Measurements from ENCODE around the gene WDR7.
"Not testable (repeated sequence)": the region's sequence is repeated elsewhere in the genome, so short reads cannot be mapped to it uniquely, and the experiment has no call there.

The WDR7 gene

DNA sequence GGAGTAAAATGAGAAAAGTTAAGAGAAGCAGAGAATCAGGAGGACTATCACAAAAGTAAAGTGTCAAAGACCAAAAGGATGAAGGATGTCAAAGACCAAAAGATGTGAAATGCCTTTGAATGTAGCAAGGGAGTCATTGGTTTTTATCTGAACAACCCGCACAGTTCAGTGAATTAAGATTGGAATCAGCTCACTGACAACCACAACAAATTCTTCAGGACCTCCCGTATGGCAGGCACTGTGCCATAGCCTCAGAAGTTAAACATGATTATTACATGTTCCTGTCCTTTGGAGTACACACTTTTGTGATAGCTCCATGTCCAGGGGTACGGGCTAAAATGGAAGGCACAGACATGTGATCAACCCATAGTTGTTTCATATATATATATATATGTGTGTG, 7.8 kb upstream of the WDR7 start:
- H3K4me3 Mint-ChIP-seq, result no peak overlapping the region
- H3K4me1 Mint-ChIP-seq (ENCODE audit: low read depth), result peaks cover 24% of the 10 kb centered on the region
- intact Hi-C loops (cut with micrococcal nuclease), result no loop called here
- H3K36me3 Mint-ChIP-seq (ENCODE audit: low read depth), result peaks cover 12% of the 10 kb centered on the region
- no peaks in the 10 kb centered on the region for H3K27me3 Mint-ChIP-seq
- no peak overlapping the region for H3K27ac Mint-ChIP-seq
- peaks cover 9% of the 10 kb centered on the region for H3K9me3 Mint-ChIP-seq

DNA sequence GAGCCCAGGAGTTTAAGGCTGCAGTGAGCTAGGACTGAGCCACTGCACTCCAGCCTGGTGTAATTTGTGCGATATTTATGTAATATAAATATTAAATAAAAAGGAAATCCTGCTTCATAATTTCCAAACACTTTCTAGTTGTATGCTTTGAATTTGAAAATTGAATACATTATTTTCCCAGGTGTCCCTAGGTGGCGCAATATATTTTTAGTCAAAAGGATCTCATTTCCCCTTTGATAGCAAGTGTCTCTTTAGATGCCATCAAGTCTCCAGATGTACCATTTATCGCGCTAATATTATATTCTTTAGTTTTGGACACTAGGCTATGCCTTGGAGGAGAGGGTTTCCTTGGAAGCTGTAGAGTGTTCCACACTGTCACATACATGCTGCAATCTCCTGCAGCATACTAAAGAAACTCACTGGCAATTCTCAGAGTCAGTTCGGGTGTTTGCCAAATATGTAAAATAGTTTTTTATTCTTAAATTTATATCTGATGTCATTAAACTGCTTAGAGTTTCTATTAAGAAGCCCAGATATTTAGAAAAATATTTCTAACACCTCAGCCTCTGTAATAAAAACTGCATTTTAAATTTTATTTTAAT, 5.6 kb upstream of the WDR7 start:
- Mint-ChIP-seq H3K9me3 (peaks cover under 1% of the 10 kb centered on the region), H3K36me3 (ENCODE audit: low read depth) (no peaks in the 10 kb centered on the region), H3K27me3 (no peaks in the 10 kb centered on the region), H3K4me3 (no peak overlapping the region), H3K4me1 (ENCODE audit: low read depth) (peaks cover 23% of the 10 kb centered on the region), H3K27ac (no peak overlapping the region)
- intact Hi-C loops (cut with micrococcal nuclease), result no loop called here

DNA sequence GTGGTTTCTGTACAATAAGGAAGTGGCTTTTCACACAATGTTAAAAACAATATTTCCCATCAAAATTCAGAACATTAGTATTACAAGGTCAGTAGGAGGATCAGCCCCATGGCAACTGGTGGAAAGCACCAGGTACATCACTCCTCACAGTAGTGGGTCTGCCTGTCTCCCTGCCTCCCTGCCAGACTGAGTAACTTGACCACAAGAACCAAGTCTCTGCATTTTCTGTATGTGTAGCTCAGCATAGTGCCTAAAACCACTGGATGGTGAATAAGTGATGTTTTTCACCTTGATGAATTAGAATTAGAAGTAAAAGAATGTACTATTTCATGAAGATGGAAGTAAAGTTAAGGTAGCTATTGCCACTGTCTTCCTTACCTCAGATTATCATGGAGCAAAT, 4.1 kb upstream of the WDR7 start:
- no peak overlapping the region for H3K27ac Mint-ChIP-seq
- intact Hi-C loops (cut with micrococcal nuclease), result no loop called here
- peaks cover 29% of the 10 kb centered on the region for H3K4me1 Mint-ChIP-seq (ENCODE audit: low read depth)
- no peaks in the 10 kb centered on the region for H3K27me3 Mint-ChIP-seq
- H3K36me3 Mint-ChIP-seq (ENCODE audit: low read depth), result peaks cover 7% of the 10 kb centered on the region
- no peak overlapping the region for H3K4me3 Mint-ChIP-seq
- H3K9me3 Mint-ChIP-seq, result peaks cover 7% of the 10 kb centered on the region

DNA sequence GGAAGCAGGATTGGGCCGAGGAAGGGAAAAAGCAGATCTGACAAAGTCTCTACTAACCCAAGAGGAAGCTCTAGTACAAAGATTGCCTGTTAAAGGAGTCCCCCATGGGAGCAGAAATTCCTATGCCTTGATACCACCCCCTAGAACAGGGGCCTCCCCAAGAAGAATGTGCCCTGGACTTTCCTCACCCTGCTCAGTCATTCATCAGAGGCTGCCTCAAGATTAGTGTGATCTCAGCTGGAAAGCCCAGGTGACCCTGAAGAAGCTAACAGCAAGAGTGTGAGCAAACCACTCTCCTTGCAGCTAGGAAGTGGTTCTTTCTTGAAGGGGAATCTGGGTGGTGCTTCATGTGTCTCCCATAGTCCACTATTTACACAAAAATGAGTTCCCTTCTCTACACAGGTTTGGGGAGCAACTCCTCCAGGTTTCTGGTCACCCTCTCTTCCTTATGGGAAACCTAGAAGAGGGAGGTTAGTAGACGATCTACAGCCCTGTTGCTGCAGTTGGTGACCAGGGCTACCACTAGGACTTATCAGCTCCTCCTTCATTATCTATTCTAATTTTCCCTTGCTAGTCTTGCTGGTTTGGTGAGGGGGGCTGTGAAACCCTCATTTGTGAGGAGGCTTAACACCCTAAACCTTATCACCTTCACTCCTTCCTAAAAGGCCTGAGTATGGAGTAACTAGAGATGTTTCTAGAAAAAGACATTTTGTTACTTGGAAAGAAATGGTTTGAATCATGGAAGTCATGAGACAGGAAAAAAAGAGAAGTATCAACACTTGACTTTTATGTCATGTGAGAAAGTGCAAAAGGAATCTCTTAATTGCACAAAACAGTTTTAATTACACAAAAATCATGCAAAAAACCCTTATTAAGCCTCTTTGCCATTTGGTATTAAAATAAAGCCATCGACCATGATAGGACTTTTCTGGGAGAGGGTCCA, 2.9 kb upstream of the WDR7 start:
- Mint-ChIP-seq H3K36me3 (ENCODE audit: low read depth) (peaks cover 7% of the 10 kb centered on the region), H3K27me3 (no peaks in the 10 kb centered on the region), H3K27ac (peak overlapping the region; percentile 83), H3K9me3 (peaks cover 7% of the 10 kb centered on the region), H3K4me3 (no peak overlapping the region), H3K4me1 (ENCODE audit: low read depth) (peaks cover 35% of the 10 kb centered on the region)
- intact Hi-C loops (cut with micrococcal nuclease), result no loop called here

DNA sequence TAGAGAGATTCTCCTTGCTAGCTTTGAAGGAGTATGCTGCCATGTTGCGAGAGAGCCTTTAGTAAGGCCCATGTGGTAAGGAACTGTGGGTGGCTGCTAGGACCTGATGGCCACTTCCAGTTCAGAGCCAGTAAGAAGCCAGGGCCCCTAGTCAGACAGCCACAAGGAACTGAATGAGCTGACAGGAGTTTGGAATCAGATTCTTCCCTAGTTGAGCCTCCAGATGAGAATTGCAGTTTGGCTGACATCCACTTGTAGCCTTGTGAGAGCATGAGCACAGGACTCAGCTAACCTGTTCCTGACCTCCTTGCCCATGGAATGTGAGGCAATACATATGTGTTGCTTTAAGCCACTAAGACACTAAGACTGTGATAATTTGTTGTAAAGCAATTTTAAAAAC, 1.2 kb upstream of the WDR7 start:
- Mint-ChIP-seq H3K36me3 (ENCODE audit: low read depth) (peaks cover 7% of the 10 kb centered on the region), H3K27ac (peak overlapping the region; percentile 85), H3K4me1 (ENCODE audit: low read depth) (peaks cover 52% of the 10 kb centered on the region), H3K4me3 (no peak overlapping the region), H3K9me3 (peaks cover 7% of the 10 kb centered on the region), H3K27me3 (no peaks in the 10 kb centered on the region)
- intact Hi-C loops (cut with micrococcal nuclease), result no loop called here

DNA sequence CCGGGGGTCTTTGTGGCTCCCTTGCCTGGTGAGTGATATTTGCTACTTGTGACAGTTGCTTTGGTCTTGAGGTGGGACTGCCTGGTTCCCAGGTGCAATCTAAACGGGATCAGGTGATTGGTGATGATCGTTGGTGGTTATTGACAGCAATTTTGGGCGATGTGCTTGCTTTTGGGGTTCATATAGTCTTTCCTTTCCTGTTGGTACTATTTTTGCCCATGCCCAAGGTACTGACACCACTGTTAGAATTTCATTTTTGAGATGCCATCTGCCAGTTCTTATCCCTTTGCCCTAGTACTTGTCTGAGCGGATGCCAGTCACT, 573 bp downstream of the WDR7 start:
- H3K4me1 Mint-ChIP-seq (ENCODE audit: low read depth), result peaks cover 64% of the 10 kb centered on the region
- peak overlapping the region; percentile 88 for H3K4me3 Mint-ChIP-seq
- intact Hi-C loops (cut with micrococcal nuclease), result loop anchor here (1.0 to 2.0 kb wide), 2 partner anchors 13 to 183 kb away; partner anchors contain the start of gene TXNL1
- peak overlapping the region; percentile 85 for H3K27ac Mint-ChIP-seq
- H3K36me3 Mint-ChIP-seq (ENCODE audit: low read depth), result peaks cover 7% of the 10 kb centered on the region
- H3K9me3 Mint-ChIP-seq, result peaks cover 7% of the 10 kb centered on the region
- no peaks in the 10 kb centered on the region for H3K27me3 Mint-ChIP-seq

DNA sequence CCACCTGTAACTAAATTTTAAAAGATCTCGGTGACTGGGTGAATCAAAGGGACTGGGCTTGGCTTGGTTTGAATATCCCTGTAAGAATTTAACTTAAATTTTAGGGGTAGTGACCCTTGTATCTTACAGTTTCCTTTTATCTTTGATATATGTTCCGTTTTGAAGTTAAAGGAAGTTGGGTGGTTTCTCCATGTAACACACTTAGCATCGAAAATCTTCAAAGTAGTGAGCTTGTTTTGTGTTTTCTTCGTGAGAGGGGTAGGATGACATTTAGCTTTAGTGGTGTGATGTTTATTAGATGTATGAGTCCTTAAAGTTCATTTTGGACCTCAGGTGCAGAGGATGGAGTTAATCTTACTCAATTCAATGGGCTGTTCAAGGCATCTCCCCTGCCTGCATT, 1.6 kb downstream of the WDR7 start:
- Mint-ChIP-seq H3K36me3 (ENCODE audit: low read depth) (peaks cover 11% of the 10 kb centered on the region), H3K4me3 (peak overlapping the region; percentile 72), H3K27me3 (no peaks in the 10 kb centered on the region), H3K4me1 (ENCODE audit: low read depth) (peaks cover 56% of the 10 kb centered on the region), H3K27ac (peak overlapping the region; percentile 84), H3K9me3 (peaks cover 7% of the 10 kb centered on the region)
- intact Hi-C loops (cut with micrococcal nuclease), result loop anchor here (2.0 kb wide), 1 partner anchor 184 kb away; no protein-coding TSS in a partner anchor

DNA sequence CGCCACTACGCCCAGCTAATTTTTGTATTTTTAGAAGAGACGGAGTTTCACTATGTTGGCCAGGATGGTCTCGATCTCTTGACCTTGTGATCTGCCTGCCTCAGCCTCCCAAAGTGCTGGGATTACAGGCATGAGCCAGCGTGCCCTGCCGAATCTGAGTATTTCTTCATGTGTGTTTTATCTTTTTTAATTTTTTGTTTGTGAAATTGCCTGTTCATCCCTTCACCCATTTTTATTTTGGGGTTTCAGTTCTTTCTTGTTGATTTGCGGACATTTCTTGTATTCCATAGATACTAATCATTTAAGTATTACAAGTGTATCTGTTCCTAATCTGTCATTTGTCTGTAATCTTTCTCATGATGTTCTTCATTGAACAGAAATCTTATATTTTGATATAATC, 3.1 kb downstream of the WDR7 start:
- intact Hi-C loops (cut with micrococcal nuclease); H3K4me3 Mint-ChIP-seq; H3K9me3 Mint-ChIP-seq; H3K27me3 Mint-ChIP-seq; H3K27ac Mint-ChIP-seq: not testable (repeated sequence)
- Mint-ChIP-seq H3K36me3 (ENCODE audit: low read depth) (peaks cover 26% of the 10 kb centered on the region), H3K4me1 (ENCODE audit: low read depth) (peaks cover 44% of the 10 kb centered on the region)

DNA sequence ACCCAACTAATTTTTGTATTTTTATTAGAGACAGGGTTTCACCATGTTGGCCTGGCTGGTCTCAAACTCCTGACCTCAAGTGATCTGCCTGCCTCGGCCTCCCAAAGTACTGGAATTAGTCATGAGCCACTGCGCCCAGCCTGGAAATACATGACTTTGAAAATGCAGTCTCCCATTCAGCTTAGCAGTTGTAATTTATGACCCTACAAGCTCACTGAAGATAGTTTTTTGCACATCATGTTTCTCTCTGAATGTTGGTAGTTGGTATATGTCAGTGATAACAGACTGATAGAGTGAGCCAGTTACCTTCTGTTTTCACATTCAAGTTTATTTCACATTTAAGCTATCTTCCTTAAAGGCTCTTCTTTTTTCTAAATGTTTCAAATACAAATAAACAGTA, 7.1 kb downstream of the WDR7 start:
- intact Hi-C loops (cut with micrococcal nuclease), result no loop called here
- Mint-ChIP-seq H3K4me3 (no peak overlapping the region), H3K4me1 (ENCODE audit: low read depth) (peaks cover 46% of the 10 kb centered on the region), H3K27me3 (no peaks in the 10 kb centered on the region), H3K36me3 (ENCODE audit: low read depth) (peaks cover 26% of the 10 kb centered on the region), H3K9me3 (no peaks in the 10 kb centered on the region), H3K27ac (no peak overlapping the region)

DNA sequence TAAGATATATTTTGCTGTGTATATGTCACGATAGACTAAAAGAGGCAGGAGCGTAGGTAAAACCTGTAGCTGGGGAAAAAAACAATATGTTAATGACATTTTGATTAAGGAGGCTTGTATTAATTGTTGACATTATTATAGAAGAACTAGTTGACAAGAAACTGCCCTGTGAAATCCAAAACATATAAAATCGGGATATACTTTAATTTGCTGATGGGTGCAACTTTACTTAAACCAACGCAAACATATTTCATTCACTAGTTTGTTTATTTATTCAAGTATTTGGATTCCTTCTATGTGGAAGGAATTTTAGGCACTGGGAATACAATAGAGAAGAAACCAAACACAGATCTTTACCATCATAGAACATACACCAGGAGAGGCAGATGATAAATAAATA, 8.0 kb downstream of the WDR7 start:
- Mint-ChIP-seq H3K36me3 (ENCODE audit: low read depth) (peaks cover 26% of the 10 kb centered on the region), H3K4me1 (ENCODE audit: low read depth) (peaks cover 42% of the 10 kb centered on the region), H3K4me3 (no peak overlapping the region), H3K27ac (no peak overlapping the region), H3K27me3 (no peaks in the 10 kb centered on the region), H3K9me3 (no peaks in the 10 kb centered on the region)
- intact Hi-C loops (cut with micrococcal nuclease), result no loop called here

DNA sequence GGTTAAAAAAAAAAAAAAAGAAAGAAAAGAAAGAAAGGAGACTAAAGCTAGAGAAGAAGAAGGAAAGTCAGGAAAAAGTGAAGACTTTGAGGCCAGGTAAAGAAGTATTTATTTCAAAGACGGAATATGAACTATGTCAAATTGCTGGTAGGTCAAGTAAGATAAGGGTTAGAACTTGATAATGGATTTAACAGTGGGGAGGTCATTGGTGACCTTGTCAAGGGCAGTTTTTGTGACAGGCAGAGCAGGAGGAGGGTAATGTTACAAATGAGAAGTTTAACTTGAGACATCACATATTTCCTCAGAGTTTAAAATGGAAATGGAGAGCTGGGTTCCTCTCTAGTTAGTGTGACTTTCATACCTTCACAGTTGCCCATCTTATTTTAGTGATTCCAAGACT, 9.5 kb downstream of the WDR7 start:
- intact Hi-C loops (cut with micrococcal nuclease), result no loop called here
- Mint-ChIP-seq H3K9me3 (no peaks in the 10 kb centered on the region), H3K4me3 (no peak overlapping the region), H3K27me3 (no peaks in the 10 kb centered on the region), H3K27ac (no peak overlapping the region), H3K36me3 (ENCODE audit: low read depth) (peaks cover 26% of the 10 kb centered on the region), H3K4me1 (ENCODE audit: low read depth) (peaks cover 31% of the 10 kb centered on the region)

DNA sequence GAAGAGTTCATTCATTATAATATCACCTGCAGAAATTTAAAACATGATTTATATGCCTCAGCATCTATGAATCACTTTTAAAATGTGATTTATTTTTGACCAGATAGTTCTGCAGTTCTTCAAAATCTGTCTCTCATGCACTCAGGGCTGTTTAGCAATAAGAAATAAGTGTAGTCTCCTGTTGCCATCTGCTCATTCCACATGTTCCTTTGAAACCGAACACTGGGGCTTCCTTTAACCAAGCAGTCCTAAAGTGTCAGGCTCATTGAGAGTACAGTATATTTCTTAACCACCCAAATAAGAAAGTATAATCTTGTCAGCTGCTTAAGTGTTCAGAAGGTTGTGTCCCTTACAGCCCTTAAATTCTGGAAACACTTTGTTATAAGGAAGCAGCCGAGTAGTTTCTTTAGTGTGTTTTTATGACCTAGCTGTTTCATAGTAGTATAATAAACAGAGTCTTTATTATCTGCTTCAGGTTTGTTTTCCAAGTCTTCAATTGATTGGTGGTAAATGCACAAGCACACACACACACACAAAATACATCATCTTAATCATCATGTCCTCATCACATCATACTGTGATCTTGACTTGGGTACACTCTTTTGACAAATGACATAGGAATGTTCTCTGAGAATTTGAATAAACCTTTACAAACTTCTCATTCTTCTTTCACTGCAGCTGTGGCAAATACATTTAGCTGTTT, 10.4 kb downstream of the WDR7 start:
- Mint-ChIP-seq H3K9me3 (no peaks in the 10 kb centered on the region), H3K4me3 (no peak overlapping the region), H3K27me3 (no peaks in the 10 kb centered on the region), H3K36me3 (ENCODE audit: low read depth) (peaks cover 26% of the 10 kb centered on the region), H3K27ac (no peak overlapping the region), H3K4me1 (ENCODE audit: low read depth) (peaks cover 29% of the 10 kb centered on the region)
- intact Hi-C loops (cut with micrococcal nuclease), result no loop called here

DNA sequence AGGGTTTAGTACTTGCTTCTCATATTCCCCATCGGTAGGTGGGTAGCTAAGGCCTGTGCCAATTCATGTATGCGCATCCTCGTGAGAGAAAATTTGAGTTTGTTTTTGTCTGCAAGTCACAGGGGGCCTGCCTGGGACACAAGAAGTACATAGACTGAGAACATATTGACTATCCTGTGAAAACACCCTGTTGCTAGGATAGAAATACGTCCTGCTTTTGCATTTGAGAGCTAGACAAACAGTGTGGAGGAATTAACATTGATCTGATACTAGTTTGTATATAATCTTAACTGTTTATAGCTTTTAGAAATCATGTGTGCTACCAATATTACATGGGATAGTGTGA, 10.9 kb downstream of the WDR7 start:
- Mint-ChIP-seq H3K27me3 (no peaks in the 10 kb centered on the region), H3K27ac (no peak overlapping the region), H3K36me3 (ENCODE audit: low read depth) (peaks cover 26% of the 10 kb centered on the region), H3K4me3 (no peak overlapping the region), H3K4me1 (ENCODE audit: low read depth) (peaks cover 32% of the 10 kb centered on the region), H3K9me3 (no peaks in the 10 kb centered on the region)
- intact Hi-C loops (cut with micrococcal nuclease), result no loop called here

DNA sequence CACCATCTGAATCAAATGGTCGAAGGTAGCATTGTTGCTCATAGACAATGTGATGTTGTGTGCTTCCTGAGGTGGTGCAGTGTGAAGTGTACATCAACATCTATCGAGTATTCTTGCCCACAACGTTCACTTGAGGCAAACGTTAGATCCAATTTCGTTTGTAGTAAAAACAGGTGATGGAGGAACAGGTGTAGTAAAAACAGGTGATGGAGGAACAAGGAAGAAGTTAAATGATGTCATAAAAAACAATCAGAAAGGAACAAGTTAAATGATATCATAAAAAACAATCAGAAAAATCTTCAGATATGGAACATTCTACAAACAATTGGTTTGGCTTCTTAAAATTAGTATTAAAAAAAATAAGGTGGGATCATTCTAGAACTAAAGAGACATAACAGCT, 11.3 kb downstream of the WDR7 start:
- Mint-ChIP-seq H3K4me3 (no peak overlapping the region), H3K27ac (no peak overlapping the region), H3K4me1 (ENCODE audit: low read depth) (peaks cover 36% of the 10 kb centered on the region), H3K9me3 (no peaks in the 10 kb centered on the region), H3K36me3 (ENCODE audit: low read depth) (peaks cover 26% of the 10 kb centered on the region), H3K27me3 (no peaks in the 10 kb centered on the region)
- intact Hi-C loops (cut with micrococcal nuclease), result no loop called here

Data from dendritic cell treated with granulocyte-macrophage colony-stimulating factor and Interleukin-4, amounts not matched to agents 40 ng/mL and 50 ng/mL, for 4 days (primary cell).